GM12891 (cell line): Measurements from ENCODE around the gene C3.

Source experiments
- POLR2A ChIP-seq: IDR thresholded peaks from 2 replicates; pipeline ENCODE4 v1.6.1; 2011; ENCODE audit warnings: low read depth, low read length, control low read depth
- POLR2AphosphoS5 ChIP-seq: IDR thresholded peaks from 2 replicates; pipeline ENCODE4 v1.6.1; 2011; ENCODE audit warnings: low read depth, low read length, control low read depth

GRCh38 chr19:6712231-6712630, 8.2 kb downstream of the C3 start:
- no peak for TF ChIP-seq POLR2AphosphoS5
- no peak for TF ChIP-seq POLR2A
